HepG2 (cell line): Measurements from ENCODE around the gene RRP12. TPM values are rescaled to one million over a fixed set of nuclear protein-coding genes. Genes with fewer than 3 reads are reported as not detected.
A peak's percentile ranks its signal among the peaks of the same experiment; 100 is the strongest.

Experiments
- ARID4A ChIP-seq: sonication (generic); formaldehyde crosslinking; IDR thresholded peaks from 2 replicates; pipeline ENCODE4 v1.5.0; 2020; ENCODE audit warnings: mild to moderate bottlenecking, missing genetic modification reagents, borderline replicate concordance
- GZF1 ChIP-seq: sonication (generic); formaldehyde crosslinking; IDR thresholded peaks from 2 replicates; pipeline ENCODE4 v1.5.1; 2020; ENCODE audit warnings: mild to moderate bottlenecking, missing genetic modification reagents
- MEIS2 ChIP-seq: sonication (generic); formaldehyde crosslinking; IDR thresholded peaks from 2 replicates; pipeline ENCODE4 v1.9.0; 2021; ENCODE audit warnings: mild to moderate bottlenecking, missing genetic modification reagents
- NCOA1 ChIP-seq: sonication (generic); formaldehyde crosslinking; IDR thresholded peaks from 2 replicates; pipeline ENCODE4 v1.9.0; 2021; ENCODE audit warnings: missing genetic modification reagents
- PRDM4 ChIP-seq: sonication (generic); formaldehyde crosslinking; IDR thresholded peaks from 2 replicates; pipeline ENCODE4 v1.9.0; 2021; ENCODE audit warnings: missing genetic modification reagents, borderline replicate concordance
- SMAD9 ChIP-seq: sonication (generic); formaldehyde crosslinking; IDR thresholded peaks from 2 replicates; pipeline ENCODE4 v1.5.1; 2020; ENCODE audit warnings: mild to moderate bottlenecking, missing genetic modification reagents
- TIGD3 ChIP-seq: sonication (generic); formaldehyde crosslinking; IDR thresholded peaks from 2 replicates; pipeline ENCODE4 v1.5.1; 2020; ENCODE audit warnings: mild to moderate bottlenecking, missing genetic modification reagents, borderline replicate concordance
- TRIM22 ChIP-seq: fragments of 450-650 bp; IDR thresholded peaks from 2 replicates; pipeline ENCODE4 v1.6.1; 2017
- ZFP36L2 ChIP-seq: sonication (generic); formaldehyde crosslinking; IDR thresholded peaks from 2 replicates; pipeline ENCODE4 v1.4.0; 2020; ENCODE audit warnings: missing genetic modification reagents
- ZNF12 ChIP-seq: sonication (generic); formaldehyde crosslinking; IDR thresholded peaks from 2 replicates; pipeline ENCODE4 v1.5.0; 2020; ENCODE audit warnings: missing genetic modification reagents
- ZNF678 ChIP-seq: sonication (generic); formaldehyde crosslinking; IDR thresholded peaks from 2 replicates; pipeline ENCODE4 v1.4.0; 2020; ENCODE audit warnings: mild to moderate bottlenecking, missing genetic modification reagents
- ZNF746 ChIP-seq: sonication (generic); formaldehyde crosslinking; IDR thresholded peaks from 2 replicates; pipeline ENCODE4 v1.8.0; 2022; ENCODE audit warnings: mild to moderate bottlenecking, missing genetic modification reagents
- ZNF788 ChIP-seq: sonication (generic); formaldehyde crosslinking; IDR thresholded peaks from 2 replicates; pipeline ENCODE4 v1.5.0; 2020; ENCODE audit warnings: mild to moderate bottlenecking, missing genetic modification reagents, borderline replicate concordance
- ZNF841 ChIP-seq: sonication (generic); formaldehyde crosslinking; IDR thresholded peaks from 2 replicates; pipeline ENCODE4 v1.8.1; 2023; ENCODE audit warnings: missing genetic modification reagents, borderline replicate concordance
- polyA plus RNA-seq, 8 experiments: library from polyadenylated mRNA; depleted of rRNA in 3 of 8; stranded (reverse) in 7 of 8; unstranded in 1 of 8; fragments of >200 nt; fragmentation: Illumina TruSeq in 4 of 8; extraction: Trizol in 4 of 8; gene quantifications; 2 replicates each; pipeline versions ENCODE4 v1.2.1 to v1.2.3, GENCODE V29; 2011 to 2016; ENCODE audit warnings: low read depth in 4 of 8, missing spikeins in 1 of 8, mixed read lengths in 1 of 8; ENCODE audit not compliant: insufficient read depth in 1 of 8
- total RNA-seq, 5 experiments: library from RNA; depleted of rRNA; stranded (reverse); fragments of >200 nt; fragmentation: Illumina TruSeq; extraction: Trizol; gene quantifications; 2 replicates each; pipeline ENCODE4 v1.2.3, GENCODE V29; 2016; ENCODE audit warnings: low read depth in 1 of 5

Gene RRP12
- total and polyA plus RNA-seq, 2 of the 13 experiments (the other 11 are each of a cell fraction or from before 2014, with no cell fraction given): 13.2 to 39.4 TPM

- TF ChIP-seq TIGD3 (CRISPR knock-in tag) (no peak), MEIS2 (CRISPR knock-in tag) (peak; percentile 65; the same call in 1 of the 2 replicates), ZNF746 (no peak; the same call in 1 of the 2 replicates), ZNF841 (no peak), ZNF12 (CRISPR knock-in tag) (no peak), ZNF678 (CRISPR knock-in tag) (no peak), GZF1 (0 out of 2 replicates have a peak, but pooled peaks have one; percentile 49), TRIM22 (no peak), SMAD9 (no peak), NCOA1 (CRISPR knock-in tag) (no peak), PRDM4 (CRISPR knock-in tag) (no peak), ZFP36L2 (CRISPR knock-in tag) (no peak), ZNF788 (CRISPR knock-in tag) (no peak), ARID4A (no peak; the same call in 1 of the 2 replicates)
These were observed 72.3 kb downstream of the RRP12 start (continued) for GRCh38 chr10:97328646-97329453.
